ENCODE results near the gene CCDC122. TPM values are rescaled to one million over a fixed set of nuclear protein-coding genes. Genes with fewer than 3 reads are reported as not detected.

CCDC122 gene
- total and polyA plus RNA-seq, 4 donors: 1.2 to 2.3 (median 1.7) TPM

DNA sequence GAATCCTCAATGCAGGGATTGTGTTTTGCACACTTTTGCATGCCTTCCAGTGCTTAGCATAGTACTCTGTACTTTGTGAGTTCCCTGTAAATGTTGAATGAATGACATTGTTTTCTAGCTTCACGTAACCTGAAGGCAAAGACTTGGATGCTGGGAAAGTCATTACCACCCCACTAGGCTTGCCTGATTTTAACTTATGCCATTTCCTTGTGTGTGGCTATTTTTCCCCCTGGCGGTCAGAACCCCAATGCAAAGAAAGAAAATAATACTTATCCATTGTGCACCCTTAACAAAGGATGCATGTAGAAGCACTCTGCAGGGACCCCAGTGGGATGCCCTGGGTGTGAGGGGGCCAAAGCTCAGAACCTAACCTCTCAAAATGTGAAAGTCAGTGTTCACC is 91.5 kb downstream of the CCDC122 start:
- Histone ChIP-seq H3K4me1 (ENCODE audit: control insufficient read depth in 4 of 4, insufficient read depth in 4 of 4, low read length in 3 of 4) (peaks cover 12 to 26% (median 22%) of the 10 kb centered on the region in 4 donors), H3K27ac (ENCODE audit: low read depth in 1 of 2, low read length in 2 of 2) (no peak overlapping the region), H3K36me3 (ENCODE audit: control insufficient read depth in 4 of 4, insufficient read depth in 3 of 4, low read depth in 1 of 4, low read length in 3 of 4) (no peaks in the 10 kb centered on the region), H3K9ac (ENCODE audit: low read depth in 1 of 2, low read length in 2 of 2) (no peak overlapping the region), H3K9me3 (ENCODE audit: control insufficient read depth in 4 of 4, low read length in 3 of 4) (no peaks in the 10 kb centered on the region), H3K4me3 (ENCODE audit: low read depth in 1 of 3, low read length in 3 of 3) (no peak overlapping the region), H3K27me3 (ENCODE audit: control insufficient read depth in 4 of 4, insufficient read depth in 4 of 4, low read length in 3 of 4) (peaks cover 0 to 12% (median 4%) of the 10 kb centered on the region in 4 donors)
- 63% methylated on average over 2 of the region's 2 CpGs for WGBS
- TF ChIP-seq EGR1 (IDR thresholded peaks at IDR 0.05; ENCODE audit: low read depth in 2 of 2): no peak
- TF ChIP-seq RAD21 (IDR thresholded peaks at IDR 0.05): peak; percentile 28 to 29
- no peak for DNase-seq (ENCODE audit: low spot score)

DNA sequence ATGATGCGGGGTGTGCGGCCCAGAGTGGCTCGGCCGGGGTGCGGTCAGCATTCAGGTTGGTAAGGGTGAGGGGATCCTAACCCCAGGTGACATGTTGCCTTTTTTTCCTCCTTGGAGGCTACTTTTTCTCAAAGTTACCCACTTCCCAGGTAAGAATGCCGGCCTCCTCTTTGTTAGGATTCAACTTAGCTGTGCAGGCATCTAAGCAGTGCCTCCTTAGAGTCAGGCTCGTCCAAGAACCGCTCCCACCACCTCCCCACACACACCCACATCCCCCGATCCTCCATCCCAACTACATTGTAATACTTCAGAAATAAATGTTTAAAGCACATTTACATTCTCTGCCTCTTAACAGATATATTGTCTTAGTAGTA is 92.0 kb downstream of the CCDC122 start:
- WGBS: 18% methylated on average over 9 of the region's 9 CpGs
- Histone ChIP-seq H3K4me3 (ENCODE audit: low read depth in 1 of 3, low read length in 3 of 3) (peak overlapping the region in 2 of 3 donors; percentile 60 to 65), H3K27me3 (ENCODE audit: control insufficient read depth in 4 of 4, insufficient read depth in 4 of 4, low read length in 3 of 4) (peaks cover 0 to 12% (median 4%) of the 10 kb centered on the region in 4 donors), H3K9me3 (ENCODE audit: control insufficient read depth in 4 of 4, low read length in 3 of 4) (no peaks in the 10 kb centered on the region), H3K27ac (ENCODE audit: low read depth in 1 of 2, low read length in 2 of 2) (no peak overlapping the region), H3K36me3 (ENCODE audit: control insufficient read depth in 4 of 4, insufficient read depth in 3 of 4, low read depth in 1 of 4, low read length in 3 of 4) (no peaks in the 10 kb centered on the region), H3K4me1 (ENCODE audit: control insufficient read depth in 4 of 4, insufficient read depth in 4 of 4, low read length in 3 of 4) (peaks cover 12 to 26% (median 22%) of the 10 kb centered on the region in 4 donors), H3K9ac (ENCODE audit: low read depth in 1 of 2, low read length in 2 of 2) (no peak overlapping the region)
- TF ChIP-seq HNF4A (conservative IDR thresholded peaks at IDR 0.05) (no peak), NR2F2 (IDR thresholded peaks at IDR 0.05) (no peak), TAF1 (conservative IDR thresholded peaks at IDR 0.05) (no peak), FOXA2 (IDR thresholded peaks at IDR 0.05) (no peak), GABPA (IDR thresholded peaks at IDR 0.05 in 1 of 2, conservative IDR thresholded peaks at IDR 0.05 in 1 of 2) (no peak), HNF4G (IDR thresholded peaks at IDR 0.05) (no peak), FOXA1 (IDR thresholded peaks at IDR 0.05) (no peak), EGR1 (IDR thresholded peaks at IDR 0.05; ENCODE audit: low read depth in 2 of 2) (no peak), JUND (IDR thresholded peaks at IDR 0.05) (no peak), RXRA (IDR thresholded peaks at IDR 0.05) (no peak), YY1 (IDR thresholded peaks at IDR 0.05) (no peak), SP1 (IDR thresholded peaks at IDR 0.05) (no peak), RAD21 (IDR thresholded peaks at IDR 0.05) (no peak)
- TF ChIP-seq, protein P1, sequence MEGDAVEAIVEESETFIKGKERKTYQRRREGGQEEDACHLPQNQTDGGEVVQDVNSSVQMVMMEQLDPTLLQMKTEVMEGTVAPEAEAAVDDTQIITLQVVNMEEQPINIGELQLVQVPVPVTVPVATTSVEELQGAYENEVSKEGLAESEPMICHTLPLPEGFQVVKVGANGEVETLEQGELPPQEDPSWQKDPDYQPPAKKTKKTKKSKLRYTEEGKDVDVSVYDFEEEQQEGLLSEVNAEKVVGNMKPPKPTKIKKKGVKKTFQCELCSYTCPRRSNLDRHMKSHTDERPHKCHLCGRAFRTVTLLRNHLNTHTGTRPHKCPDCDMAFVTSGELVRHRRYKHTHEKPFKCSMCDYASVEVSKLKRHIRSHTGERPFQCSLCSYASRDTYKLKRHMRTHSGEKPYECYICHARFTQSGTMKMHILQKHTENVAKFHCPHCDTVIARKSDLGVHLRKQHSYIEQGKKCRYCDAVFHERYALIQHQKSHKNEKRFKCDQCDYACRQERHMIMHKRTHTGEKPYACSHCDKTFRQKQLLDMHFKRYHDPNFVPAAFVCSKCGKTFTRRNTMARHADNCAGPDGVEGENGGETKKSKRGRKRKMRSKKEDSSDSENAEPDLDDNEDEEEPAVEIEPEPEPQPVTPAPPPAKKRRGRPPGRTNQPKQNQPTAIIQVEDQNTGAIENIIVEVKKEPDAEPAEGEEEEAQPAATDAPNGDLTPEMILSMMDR (IDR thresholded peaks at IDR 0.05; ENCODE audit: low read depth, low read length, missing input control): no peak
- TF ChIP-seq, protein P2, sequence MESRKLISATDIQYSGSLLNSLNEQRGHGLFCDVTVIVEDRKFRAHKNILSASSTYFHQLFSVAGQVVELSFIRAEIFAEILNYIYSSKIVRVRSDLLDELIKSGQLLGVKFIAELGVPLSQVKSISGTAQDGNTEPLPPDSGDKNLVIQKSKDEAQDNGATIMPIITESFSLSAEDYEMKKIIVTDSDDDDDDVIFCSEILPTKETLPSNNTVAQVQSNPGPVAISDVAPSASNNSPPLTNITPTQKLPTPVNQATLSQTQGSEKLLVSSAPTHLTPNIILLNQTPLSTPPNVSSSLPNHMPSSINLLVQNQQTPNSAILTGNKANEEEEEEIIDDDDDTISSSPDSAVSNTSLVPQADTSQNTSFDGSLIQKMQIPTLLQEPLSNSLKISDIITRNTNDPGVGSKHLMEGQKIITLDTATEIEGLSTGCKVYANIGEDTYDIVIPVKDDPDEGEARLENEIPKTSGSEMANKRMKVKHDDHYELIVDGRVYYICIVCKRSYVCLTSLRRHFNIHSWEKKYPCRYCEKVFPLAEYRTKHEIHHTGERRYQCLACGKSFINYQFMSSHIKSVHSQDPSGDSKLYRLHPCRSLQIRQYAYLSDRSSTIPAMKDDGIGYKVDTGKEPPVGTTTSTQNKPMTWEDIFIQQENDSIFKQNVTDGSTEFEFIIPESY (IDR thresholded peaks at IDR 0.05): no peak
- TF ChIP-seq, protein P3, sequence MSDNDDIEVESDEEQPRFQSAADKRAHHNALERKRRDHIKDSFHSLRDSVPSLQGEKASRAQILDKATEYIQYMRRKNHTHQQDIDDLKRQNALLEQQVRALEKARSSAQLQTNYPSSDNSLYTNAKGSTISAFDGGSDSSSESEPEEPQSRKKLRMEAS (IDR thresholded peaks at IDR 0.05): no peak
- TF ChIP-seq, protein P4, sequence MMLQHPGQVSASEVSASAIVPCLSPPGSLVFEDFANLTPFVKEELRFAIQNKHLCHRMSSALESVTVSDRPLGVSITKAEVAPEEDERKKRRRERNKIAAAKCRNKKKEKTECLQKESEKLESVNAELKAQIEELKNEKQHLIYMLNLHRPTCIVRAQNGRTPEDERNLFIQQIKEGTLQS (IDR thresholded peaks at IDR 0.05): no peak
- TF ChIP-seq, protein P5, sequence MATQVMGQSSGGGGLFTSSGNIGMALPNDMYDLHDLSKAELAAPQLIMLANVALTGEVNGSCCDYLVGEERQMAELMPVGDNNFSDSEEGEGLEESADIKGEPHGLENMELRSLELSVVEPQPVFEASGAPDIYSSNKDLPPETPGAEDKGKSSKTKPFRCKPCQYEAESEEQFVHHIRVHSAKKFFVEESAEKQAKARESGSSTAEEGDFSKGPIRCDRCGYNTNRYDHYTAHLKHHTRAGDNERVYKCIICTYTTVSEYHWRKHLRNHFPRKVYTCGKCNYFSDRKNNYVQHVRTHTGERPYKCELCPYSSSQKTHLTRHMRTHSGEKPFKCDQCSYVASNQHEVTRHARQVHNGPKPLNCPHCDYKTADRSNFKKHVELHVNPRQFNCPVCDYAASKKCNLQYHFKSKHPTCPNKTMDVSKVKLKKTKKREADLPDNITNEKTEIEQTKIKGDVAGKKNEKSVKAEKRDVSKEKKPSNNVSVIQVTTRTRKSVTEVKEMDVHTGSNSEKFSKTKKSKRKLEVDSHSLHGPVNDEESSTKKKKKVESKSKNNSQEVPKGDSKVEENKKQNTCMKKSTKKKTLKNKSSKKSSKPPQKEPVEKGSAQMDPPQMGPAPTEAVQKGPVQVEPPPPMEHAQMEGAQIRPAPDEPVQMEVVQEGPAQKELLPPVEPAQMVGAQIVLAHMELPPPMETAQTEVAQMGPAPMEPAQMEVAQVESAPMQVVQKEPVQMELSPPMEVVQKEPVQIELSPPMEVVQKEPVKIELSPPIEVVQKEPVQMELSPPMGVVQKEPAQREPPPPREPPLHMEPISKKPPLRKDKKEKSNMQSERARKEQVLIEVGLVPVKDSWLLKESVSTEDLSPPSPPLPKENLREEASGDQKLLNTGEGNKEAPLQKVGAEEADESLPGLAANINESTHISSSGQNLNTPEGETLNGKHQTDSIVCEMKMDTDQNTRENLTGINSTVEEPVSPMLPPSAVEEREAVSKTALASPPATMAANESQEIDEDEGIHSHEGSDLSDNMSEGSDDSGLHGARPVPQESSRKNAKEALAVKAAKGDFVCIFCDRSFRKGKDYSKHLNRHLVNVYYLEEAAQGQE (IDR thresholded peaks at IDR 0.05): no peak
- no peak for DNase-seq (ENCODE audit: low spot score)

Data from liver (tissue), 9 donors.